B cell (primary cell): ENCODE measurements around the gene CACNA1F. TPM values are rescaled to one million over a fixed set of nuclear protein-coding genes. Genes with fewer than 3 reads are reported as not detected.

Experiments
- ATAC-seq: fragments of 200-7000 bp; cut with Tn5 transposase; one replicate; pipeline ENCODE4 v1.10.0; 2021; ENCODE audit warnings: low read depth, mild to moderate bottlenecking, moderate number of reproducible peaks, moderate library complexity
- CTCF ChIA-PET: fragments of 350-600 bp; sonication (Branson Sonifier 250); formaldehyde crosslinking; loops from one replicate; lab custom pipeline; 2021; ENCODE audit warnings: antibody characterized with exemption, inconsistent platforms; lab: Charles Lee
- POLR2A ChIA-PET: fragments of 350-600 bp; sonication (Branson Sonifier 250); formaldehyde crosslinking; loops from one replicate; lab custom pipeline; 2021; ENCODE audit warnings: antibody characterized with exemption; lab: Charles Lee
- DNase-seq: peaks from one replicate; pipeline ENCODE4 v3.0.0; 2013
- H2AFZ ChIP-seq: 2 replicates; pipeline ENCODE4 v1.6.1; 2012; ENCODE audit warnings: mild to moderate bottlenecking, low read depth, low read length; ENCODE audit not compliant: insufficient read depth, poor library complexity, severe bottlenecking
- H3K27ac ChIP-seq, 2 donors: 1 replicate in 1 of 2; 2 replicates in 1 of 2; pipeline ENCODE4 v1.5.1; 2012 to 2013; ENCODE audit warnings: low read length in 2 of 2, mild to moderate bottlenecking in 2 of 2, moderate library complexity in 1 of 2
- H3K27me3 ChIP-seq, 4 experiments: fragments of 200-600 bp in 1 of 4; sonication (generic) in 1 of 4; replicated peaks in 1 of 4; 1 replicate in 2 of 4; 2 replicates in 2 of 4; pipeline versions ENCODE4 v1.6.1 to v1.7.0; 2013 to 2016; ENCODE audit warnings: low read length in 3 of 4, mild to moderate bottlenecking in 2 of 4, mixed read lengths in 1 of 4, moderate library complexity in 1 of 4; ENCODE audit not compliant: insufficient read depth in 4 of 4, control insufficient read depth in 3 of 4; ENCODE audit errors: control extremely low read depth in 1 of 4
- H3K36me3 ChIP-seq, 2 experiments: replicated peaks in 1 of 2; 1 replicate in 1 of 2; 2 replicates in 1 of 2; pipeline versions ENCODE4 v1.6.1 to v1.7.1; 2013; ENCODE audit warnings: low read length in 1 of 2; ENCODE audit not compliant: insufficient read depth in 2 of 2, control insufficient read depth in 1 of 2; ENCODE audit errors: control extremely low read depth in 1 of 2, extremely low read depth in 1 of 2
- H3K4me1 ChIP-seq, 2 donors: fragments of 200-600 bp in 1 of 2; sonication (generic) in 1 of 2; 1 replicate in 1 of 2; 2 replicates in 1 of 2; pipeline versions ENCODE4 v1.5.1 to v1.6.1; 2013 to 2017; ENCODE audit warnings: low read length in 2 of 2; ENCODE audit not compliant: control insufficient read depth in 2 of 2, insufficient read depth in 2 of 2
- H3K4me2 ChIP-seq: replicated peaks from 2 replicates; pipeline ENCODE3; 2012; ENCODE audit warnings: mild to moderate bottlenecking, low read depth, low read length; ENCODE audit not compliant: poor library complexity, severe bottlenecking
- H3K4me3 ChIP-seq, 5 experiments: fragments of 200-600 bp in 1 of 5; sonication (generic) in 1 of 5; 1 replicate in 3 of 5; 2 replicates in 2 of 5; pipeline versions ENCODE4 v1.5.1 to v1.7.0; 2011 to 2016; ENCODE audit warnings: low read length in 4 of 5, mild to moderate bottlenecking in 4 of 5, low read depth in 2 of 5, control low read depth in 1 of 5, moderate library complexity in 1 of 5; ENCODE audit not compliant: insufficient read depth in 1 of 5; ENCODE audit errors: control extremely low read depth in 1 of 5, extremely low read depth in 1 of 5
- H3K79me2 ChIP-seq: fragments of 200-600 bp; sonication (generic); one replicate; pipeline ENCODE4 v1.6.0; 2016; ENCODE audit warnings: low read length; ENCODE audit not compliant: control insufficient read depth, insufficient read depth
- H3K9ac ChIP-seq: fragments of 200-600 bp; sonication (generic); 2 replicates; pipeline ENCODE4 v1.6.1; 2017; ENCODE audit warnings: mild to moderate bottlenecking, low read length, moderate library complexity
- H3K9me3 ChIP-seq, 3 donors: one replicate each; pipeline versions ENCODE4 v1.6.1 to v1.7.1; 2013; ENCODE audit warnings: low read length in 2 of 3; ENCODE audit not compliant: control insufficient read depth in 2 of 3, insufficient read depth in 1 of 3; ENCODE audit errors: control extremely low read depth in 1 of 3
- H4K20me1 ChIP-seq: 2 replicates; pipeline ENCODE4 v1.6.0; 2012; ENCODE audit warnings: mild to moderate bottlenecking, low read length; ENCODE audit not compliant: insufficient read depth, control insufficient read depth, poor library complexity, severe bottlenecking
- H3K27ac Mint-ChIP-seq: one replicate; pipeline ENCODE4 v1.8.0; 2021; ENCODE audit warnings: mixed read lengths
- H3K27me3 Mint-ChIP-seq: one replicate; pipeline ENCODE4 v1.8.0; 2021; ENCODE audit warnings: mixed read lengths
- H3K4me1 Mint-ChIP-seq: one replicate; pipeline ENCODE4 v1.8.0; 2021; ENCODE audit warnings: mixed read lengths
- H3K4me3 Mint-ChIP-seq: one replicate; pipeline ENCODE4 v1.8.0; 2021; ENCODE audit warnings: mixed read lengths
- H3K9me3 Mint-ChIP-seq: one replicate; pipeline ENCODE4 v1.8.0; 2022; ENCODE audit warnings: mixed read lengths; ENCODE audit not compliant: insufficient read depth
- CTCF ChIP-seq: fragments of 200-600 bp; IDR thresholded peaks from one replicate; pipeline ENCODE4 v1.8.0; 2022; ENCODE audit warnings: antibody characterized with exemption, mild to moderate bottlenecking
- EZH2 ChIP-seq: IDR thresholded peaks from 2 replicates; pipeline ENCODE4 v1.6.1; 2012; ENCODE audit warnings: borderline replicate concordance, low read depth, mild to moderate bottlenecking, moderate library complexity, low read length; ENCODE audit not compliant: insufficient read depth, poor library complexity, severe bottlenecking
- WGBS: methylation state at CpG from one replicate; pipeline ENCODE4 v1.1.5; 2013; ENCODE audit warnings: missing lambda C conversion rate; ENCODE audit not compliant: insufficient coverage; 5-methylcytosine and 5-hydroxymethylcytosine counted together
- intact Hi-C: fragments of 100-400 bp; cut with micrococcal nuclease; formaldehyde crosslinking; loops from one replicate; pipeline ENCODE4 v1.10.0; 2022
- polyA plus RNA-seq: library from polyadenylated mRNA; depleted of rRNA; stranded (reverse); fragments of >200 nt; gene quantifications from 2 replicates; pipeline ENCODE4 v1.2.3, GENCODE V29; 2012
- total RNA-seq, 2 donors: library from RNA; stranded (reverse); fragments of 120-200 nt in 1 of 2; gene quantifications; 1 replicate in 1 of 2; 2 replicates in 1 of 2; pipeline versions ENCODE4 v1.2.3 to v1.2.4, GENCODE V29; 2013 to 2022

Gene CACNA1F
- total and polyA plus RNA-seq, 2 donors (not counting 1 experiment from before 2014, with no cell fraction given) = 6.7 to 9.3 TPM

GRCh38 chrX:49271341-49271740 lies 38.2 kb upstream of the CACNA1F start:
- Histone ChIP-seq H3K4me1 (peaks cover 23 to 35% of the 10 kb centered on the region in 2 donors), H3K36me3 (no peaks in the 10 kb centered on the region), H3K4me3 (no peak overlapping the region), H3K9me3 (no peaks in the 10 kb centered on the region), H4K20me1 (no peaks in the 10 kb centered on the region), H3K79me2 (peaks cover 25% of the 10 kb centered on the region), H2AFZ (no peak overlapping the region), H3K9ac (no peak overlapping the region), H3K27me3 (no peaks in the 10 kb centered on the region), H3K4me2 (peak overlapping the region; percentile 71), H3K27ac (no peak overlapping the region)
- Mint-ChIP-seq H3K4me3 (peak overlapping the region; percentile 75), H3K27ac (peak overlapping the region; percentile 75), H3K4me1 (peaks cover 49% of the 10 kb centered on the region), H3K9me3 (no peaks in the 10 kb centered on the region), H3K27me3 (no peaks in the 10 kb centered on the region)
- no peak for DNase-seq
- CTCF ChIA-PET = interaction anchor here (1.0 kb wide), 1 partner anchor 79 kb away, joined by 5 read pairs; no protein-coding TSS in a partner anchor
- WGBS = 100% methylated on average over 1 of the region's 2 CpGs
- no peak for ATAC-seq
- TF ChIP-seq CTCF (no peak), EZH2 (no peak)
- POLR2A ChIA-PET = no interaction called here
- intact Hi-C loops = no loop called here

DNA sequence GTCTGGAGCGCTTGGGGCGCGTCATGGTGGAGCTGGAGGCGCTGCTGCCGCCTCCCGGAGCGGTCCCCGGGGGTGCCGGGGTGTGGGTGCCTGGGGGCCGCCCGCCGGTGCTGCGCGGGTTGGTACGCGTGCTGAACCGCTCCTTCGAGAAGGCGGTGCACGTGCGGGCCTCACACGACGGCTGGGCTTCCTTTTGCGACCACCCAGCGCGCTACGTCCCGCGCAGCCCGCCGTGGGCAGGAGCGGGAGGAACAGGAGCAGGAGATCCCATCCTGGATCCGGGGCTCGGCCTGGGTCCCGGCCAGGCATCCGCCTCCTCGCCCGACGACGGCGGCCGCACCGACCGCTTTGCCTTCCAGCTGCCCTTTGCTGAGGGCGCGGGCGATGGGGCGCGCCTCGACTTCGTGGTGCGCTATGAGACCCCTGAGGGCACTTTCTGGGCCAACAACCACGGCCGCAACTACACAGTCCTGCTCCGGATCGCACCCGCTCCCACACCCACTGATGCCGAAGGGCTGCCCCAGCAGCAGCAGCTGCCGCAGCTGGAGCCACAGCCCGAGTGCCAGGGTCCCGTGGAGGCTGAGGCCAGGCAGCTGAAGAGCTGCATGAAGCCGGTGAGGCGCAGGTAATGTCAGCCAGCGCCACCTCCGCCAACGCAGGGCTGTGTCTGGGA lies 37.2 kb upstream of the CACNA1F start:
- no peaks in the 10 kb centered on the region for H4K20me1 ChIP-seq
- peaks cover 46% of the 10 kb centered on the region for H3K4me1 Mint-ChIP-seq
- peak overlapping the region; percentile 63 for H3K27ac Mint-ChIP-seq
- intact Hi-C loops = no loop called here
- H3K4me2 ChIP-seq = peak overlapping the region; percentile 71
- CTCF ChIA-PET = no interaction called here
- TF ChIP-seq EZH2 (no peak), CTCF (no peak)
- H3K4me3 Mint-ChIP-seq = peak overlapping the region; percentile 75
- H3K79me2 ChIP-seq = peaks cover 25% of the 10 kb centered on the region
- H3K27me3 Mint-ChIP-seq = no peaks in the 10 kb centered on the region
- peak overlapping the region; percentile 75 to 98 for H3K27ac ChIP-seq
- no peaks in the 10 kb centered on the region for H3K9me3 Mint-ChIP-seq
- WGBS = 61% methylated on average over 47 of the region's 66 CpGs
- POLR2A ChIA-PET = interaction anchor here (0.6 to 1.9 kb wide), 2 partner anchors 79 to 332 kb away, joined by 5 to 7 read pairs; no protein-coding TSS in a partner anchor
- no peaks in the 10 kb centered on the region for H3K36me3 ChIP-seq
- H3K4me3 ChIP-seq = peak overlapping the region in 4 of 5 experiments; percentile 53 to 77 (median 64)
- H3K9ac ChIP-seq = peak overlapping the region; percentile 84
- DNase-seq (peak; percentile 25), ATAC-seq (no peak)
- H3K9me3 ChIP-seq = no peaks in the 10 kb centered on the region
- H3K4me1 ChIP-seq = peaks cover 23 to 35% of the 10 kb centered on the region in 2 donors
- peak overlapping the region; percentile 88 for H2AFZ ChIP-seq
- H3K27me3 ChIP-seq = no peaks in the 10 kb centered on the region
